Measurements from ENCODE around the gene DNAJC30.

DNA sequence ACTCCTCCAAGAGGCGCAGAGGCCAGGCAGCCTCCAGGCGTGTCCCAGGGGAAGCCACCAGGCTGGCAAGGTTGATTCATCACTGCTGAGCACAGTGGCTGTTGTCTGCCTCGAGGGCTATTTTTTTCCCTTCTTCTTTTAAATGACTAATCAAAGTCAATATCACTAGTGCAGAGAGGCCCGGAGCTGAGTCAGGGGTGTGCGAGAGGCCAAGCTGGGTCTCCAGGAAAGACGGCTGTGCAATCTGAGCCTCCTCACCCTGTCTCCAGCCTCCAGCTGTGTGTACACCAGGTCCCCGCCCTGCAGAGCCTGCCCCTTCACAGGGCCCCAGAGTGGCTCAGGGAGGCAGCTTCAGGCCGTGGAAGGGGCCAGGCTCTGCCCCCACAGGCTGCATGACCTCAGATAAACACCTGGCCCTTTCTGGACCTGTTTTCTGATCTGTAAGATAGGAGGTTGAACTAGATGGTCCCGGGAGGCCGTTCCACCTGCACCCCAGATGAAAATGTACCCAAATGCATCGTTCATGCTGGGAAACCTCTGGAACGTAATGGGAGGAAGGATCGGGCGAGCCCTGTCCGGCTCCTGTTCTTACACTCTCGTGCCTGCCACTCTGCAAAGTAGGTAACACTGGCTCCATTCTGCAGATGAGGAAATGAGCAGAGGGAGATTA lies 32.5 kb upstream of the DNAJC30 start:
- TF ChIP-seq, protein P1, sequence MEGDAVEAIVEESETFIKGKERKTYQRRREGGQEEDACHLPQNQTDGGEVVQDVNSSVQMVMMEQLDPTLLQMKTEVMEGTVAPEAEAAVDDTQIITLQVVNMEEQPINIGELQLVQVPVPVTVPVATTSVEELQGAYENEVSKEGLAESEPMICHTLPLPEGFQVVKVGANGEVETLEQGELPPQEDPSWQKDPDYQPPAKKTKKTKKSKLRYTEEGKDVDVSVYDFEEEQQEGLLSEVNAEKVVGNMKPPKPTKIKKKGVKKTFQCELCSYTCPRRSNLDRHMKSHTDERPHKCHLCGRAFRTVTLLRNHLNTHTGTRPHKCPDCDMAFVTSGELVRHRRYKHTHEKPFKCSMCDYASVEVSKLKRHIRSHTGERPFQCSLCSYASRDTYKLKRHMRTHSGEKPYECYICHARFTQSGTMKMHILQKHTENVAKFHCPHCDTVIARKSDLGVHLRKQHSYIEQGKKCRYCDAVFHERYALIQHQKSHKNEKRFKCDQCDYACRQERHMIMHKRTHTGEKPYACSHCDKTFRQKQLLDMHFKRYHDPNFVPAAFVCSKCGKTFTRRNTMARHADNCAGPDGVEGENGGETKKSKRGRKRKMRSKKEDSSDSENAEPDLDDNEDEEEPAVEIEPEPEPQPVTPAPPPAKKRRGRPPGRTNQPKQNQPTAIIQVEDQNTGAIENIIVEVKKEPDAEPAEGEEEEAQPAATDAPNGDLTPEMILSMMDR (IDR thresholded peaks at IDR 0.05), result no peak
- TF ChIP-seq ZFX (IDR thresholded peaks at IDR 0.05; ENCODE audit: borderline replicate concordance), result no peak
